RWPE2 (cell line): Measurements from ENCODE around the gene AKAP12.
"Not testable (repeated sequence)": the region's sequence is repeated elsewhere in the genome, so short reads cannot be mapped to it uniquely, and the experiment has no call there.

Source experiments
- ATAC-seq: fragments of 200-7000 bp; cut with Tn5 transposase; 3 replicates; pipeline ENCODE4 v1.9.1; 2021; ENCODE audit warnings: low read depth
- DNase-seq: peaks from one replicate; pipeline ENCODE4 v3.0.0-alpha.2; 2020; ENCODE audit warnings: low spot score
- H3K27ac ChIP-seq: fragments of 450-650 bp; 2 replicates; pipeline ENCODE4 v1.5.1; 2017; ENCODE audit warnings: mild to moderate bottlenecking; ENCODE audit not compliant: poor library complexity, severe bottlenecking
- H3K27me3 ChIP-seq: fragments of 250-450 bp; sonication (Bioruptor Pico); 2 replicates; pipeline ENCODE4 v1.5.1; 2021; ENCODE audit warnings: mild to moderate bottlenecking, moderate library complexity; ENCODE audit not compliant: insufficient read depth, poor library complexity, severe bottlenecking
- H3K36me3 ChIP-seq: fragments of 250-450 bp; sonication (Bioruptor Pico); 2 replicates; pipeline ENCODE4 v1.5.1; 2020; ENCODE audit warnings: low read depth, mild to moderate bottlenecking, moderate library complexity
- H3K4me1 ChIP-seq: fragments of 250-450 bp; sonication (Bioruptor Pico); 2 replicates; pipeline ENCODE4 v1.5.1; 2021; ENCODE audit warnings: mild to moderate bottlenecking, moderate library complexity; ENCODE audit not compliant: insufficient read depth, poor library complexity, severe bottlenecking
- H3K4me3 ChIP-seq: fragments of 250-450 bp; sonication (Bioruptor Pico); 2 replicates; pipeline ENCODE4 v1.5.1; 2021; ENCODE audit warnings: mild to moderate bottlenecking, moderate library complexity; ENCODE audit not compliant: severe bottlenecking
- H3K9me3 ChIP-seq: fragments of 250-450 bp; sonication (Bioruptor Pico); 2 replicates; pipeline ENCODE4 v1.5.1; 2021; ENCODE audit warnings: mild to moderate bottlenecking, moderate library complexity; ENCODE audit not compliant: severe bottlenecking
- CTCF ChIP-seq: fragments of 450-650 bp; IDR thresholded peaks from one replicate; pipeline ENCODE4 v1.5.1; 2017; ENCODE audit warnings: mild to moderate bottlenecking, moderate library complexity; ENCODE audit not compliant: poor library complexity, severe bottlenecking

AKAP12 gene

GRCh38 chr6:151352410-151353396, 112.9 kb downstream of the AKAP12 start:
- DNase-seq (no peak), ATAC-seq (no peak)
- Histone ChIP-seq H3K27ac (no peak overlapping the region), H3K36me3 (no peaks in the 10 kb centered on the region; the same call in 1 of the 2 replicates), H3K4me3 (no peak overlapping the region), H3K9me3 (no peaks in the 10 kb centered on the region), H3K27me3 (no peaks in the 10 kb centered on the region), H3K4me1 (no peaks in the 10 kb centered on the region)
- no peak for TF ChIP-seq CTCF

- DNase-seq (no peak), ATAC-seq (no peak)
- H3K9me3 ChIP-seq: no peaks in the 10 kb centered on the region
- no peaks in the 10 kb centered on the region for H3K27me3 ChIP-seq
- H3K4me3 ChIP-seq: no peak overlapping the region
- no peak for TF ChIP-seq CTCF
- H3K36me3 ChIP-seq: no peaks in the 10 kb centered on the region; the same call in 1 of the 2 replicates
- H3K27ac ChIP-seq: no peak overlapping the region
- H3K4me1 ChIP-seq: no peaks in the 10 kb centered on the region
These were observed 114.0 kb downstream of the AKAP12 start for GRCh38 chr6:151353795-151354194.

- not testable (repeated sequence) for H3K4me1 ChIP-seq, DNase-seq, H3K27ac ChIP-seq, H3K9me3 ChIP-seq, ATAC-seq, H3K27me3 ChIP-seq, H3K4me3 ChIP-seq, H3K36me3 ChIP-seq
These were observed 117.2 kb downstream of the AKAP12 start for GRCh38 chr6:151356983-151357382.

- Histone ChIP-seq H3K27ac (no peak overlapping the region), H3K27me3 (no peaks in the 10 kb centered on the region), H3K4me1 (no peaks in the 10 kb centered on the region), H3K36me3 (no peaks in the 10 kb centered on the region; the same call in none of the 2 replicates), H3K4me3 (no peak overlapping the region), H3K9me3 (no peaks in the 10 kb centered on the region)
- no peak for TF ChIP-seq CTCF
- DNase-seq (no peak), ATAC-seq (no peak)
These were observed 118.1 kb downstream of the AKAP12 start for GRCh38 chr6:151357758-151358436.

- H3K9me3 ChIP-seq: no peaks in the 10 kb centered on the region
- no peak for DNase-seq
- no peaks in the 10 kb centered on the region for H3K4me1 ChIP-seq
These were observed 118.7 kb downstream of the AKAP12 start for GRCh38 chr6:151358475-151358874.

More at GRCh38 chr6:151358475-151358874, 118.7 kb downstream of the AKAP12 start:
- TF ChIP-seq CTCF: no peak
- Histone ChIP-seq H3K27ac (no peak overlapping the region), H3K4me3 (no peak overlapping the region), H3K36me3 (no peaks in the 10 kb centered on the region; the same call in none of the 2 replicates), H3K27me3 (no peaks in the 10 kb centered on the region)
- ATAC-seq: no peak
